Myocyte (in vitro differentiated cells): ENCODE results near the gene NFIL3. TPM values are rescaled to one million over a fixed set of nuclear protein-coding genes. Genes with fewer than 3 reads are reported as not detected.

ENCODE experiments used
- DNase-seq: peaks from one replicate; pipeline ENCODE4 v3.0.0-alpha.2; 2012; ENCODE audit warnings: low read depth
- total RNA-seq: library from RNA; depleted of rRNA; stranded (reverse); fragments of >200 nt; gene quantifications from 2 replicates; pipeline ENCODE4 v1.2.3, GENCODE V29; 2014

Gene NFIL3
- total RNA-seq, 1 donor from 2014 or later, result 11.4 TPM

DNA sequence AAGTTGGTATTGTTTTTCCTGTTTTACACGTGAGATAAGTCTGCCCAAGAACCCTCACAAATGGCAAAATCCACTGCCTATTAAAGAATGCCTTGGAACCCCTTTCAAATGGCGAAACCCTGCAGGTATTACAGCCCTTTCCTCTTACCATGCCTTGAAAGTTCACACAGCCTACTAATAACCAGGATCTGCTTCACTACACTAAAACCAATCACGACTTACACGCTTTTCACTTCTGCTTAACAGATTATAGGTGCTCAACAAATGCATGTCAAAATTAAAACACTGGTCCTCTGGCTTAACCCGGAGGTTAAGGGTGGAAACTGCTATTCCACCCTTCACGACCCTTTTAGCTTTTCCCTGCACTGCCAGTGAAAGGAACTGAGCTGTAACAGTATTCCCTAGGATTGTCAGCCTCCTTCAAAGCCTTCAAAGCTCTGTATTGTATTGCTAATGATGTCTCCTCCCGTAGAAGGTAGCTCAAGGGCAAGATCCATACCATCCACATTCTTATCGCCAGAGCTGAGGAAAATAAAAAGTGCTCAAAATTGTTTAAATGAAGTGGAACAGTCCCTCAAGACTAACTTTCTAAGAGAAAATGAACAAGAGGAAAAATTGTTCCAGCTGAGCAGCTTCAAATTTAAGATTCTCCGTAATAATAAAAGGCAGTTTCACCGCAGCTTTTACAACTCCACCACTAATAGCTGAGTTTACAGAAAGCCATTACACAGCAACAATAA lies 62.9 kb downstream of the NFIL3 start:
- peak; percentile 13 for DNase-seq

DNA sequence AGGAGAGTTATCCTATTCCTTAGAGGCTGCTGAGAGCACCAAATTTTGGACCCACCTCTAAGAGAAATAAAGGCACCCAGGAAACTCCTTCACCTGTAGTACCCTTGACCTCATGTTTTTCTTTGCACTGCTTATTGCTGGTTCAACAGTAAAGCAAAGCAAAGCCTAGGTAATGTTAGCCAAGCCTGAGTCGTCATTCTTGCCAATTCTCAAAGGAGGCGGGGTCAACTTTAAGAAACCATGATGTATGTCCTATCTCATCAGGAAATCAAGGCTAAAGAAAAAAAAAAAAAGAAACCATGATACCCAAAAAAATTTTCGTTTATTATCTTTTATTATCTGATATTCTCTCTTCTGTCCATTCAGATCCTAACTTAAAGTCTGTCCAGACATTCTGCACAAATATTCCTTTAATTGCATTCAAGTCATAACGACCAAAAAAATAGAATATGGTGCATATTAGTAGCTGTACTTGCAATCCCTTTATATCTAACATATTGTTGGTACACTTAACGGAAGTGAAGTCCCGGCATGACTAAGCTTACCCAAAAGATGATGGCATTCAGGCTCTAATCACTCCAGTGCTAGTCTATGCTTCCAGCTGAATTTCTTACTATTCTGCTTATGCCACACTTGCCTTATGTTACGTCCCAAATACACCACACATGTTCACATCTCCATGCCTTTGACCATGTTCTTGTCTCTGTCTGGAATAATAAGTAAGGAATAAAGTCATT lies 63.7 kb downstream of the NFIL3 start:
- DNase-seq, result no peak

DNA sequence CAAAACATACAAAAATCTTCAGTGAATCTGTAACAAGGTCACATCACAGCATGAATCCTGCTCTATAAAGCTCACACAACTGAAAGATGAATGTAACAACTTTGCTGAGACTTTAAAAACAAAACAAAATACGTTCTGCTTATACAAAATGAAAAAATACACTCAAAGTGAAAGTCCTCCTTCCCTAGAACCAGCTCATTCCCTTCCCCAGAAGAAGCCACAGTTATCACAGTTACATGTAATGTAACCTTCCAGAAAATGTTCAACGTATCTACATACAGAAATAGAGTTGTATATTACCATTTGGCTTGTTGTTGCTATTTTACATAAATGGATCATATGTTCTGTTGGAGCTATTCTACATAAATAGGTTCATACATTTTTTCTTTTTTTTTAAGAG lies 64.5 kb downstream of the NFIL3 start:
- DNase-seq, result no peak

Other genes with a start within 250 kb of the NFIL3 start
- 11.2 and 13.7 TPM in 2 replicates for gene AUH, start 61.9 kb downstream of the NFIL3 start, total RNA-seq